GM21390 (cell line): ENCODE results near the gene AOPEP.
"Not testable (repeated sequence)": the region's sequence is repeated elsewhere in the genome, so short reads cannot be mapped to it uniquely, and the experiment has no call there.

Experiments used
- ATAC-seq: cut with Tn5 transposase; IDR thresholded peaks from one replicate; pipeline ENCODE4 v1.9.1; 2021; ENCODE audit not compliant: unreplicated experiment

AOPEP gene

GRCh38 chr9:94840738-94841137 is 114.2 kb downstream of the AOPEP start:
- no peak for ATAC-seq

- no peak for ATAC-seq
Measured at GRCh38 chr9:94843134-94843533, 116.6 kb downstream of the AOPEP start.

- ATAC-seq, result no peak
Measured at GRCh38 chr9:94846739-94847138, 120.2 kb downstream of the AOPEP start.

GRCh38 chr9:94847486-94847885 is 121.0 kb downstream of the AOPEP start:
- no peak for ATAC-seq

- not testable (repeated sequence) for ATAC-seq
Measured at GRCh38 chr9:94848791-94849190, 122.3 kb downstream of the AOPEP start.

GRCh38 chr9:94850540-94851434 is 124.3 kb downstream of the AOPEP start:
- ATAC-seq, result no peak

- ATAC-seq, result no peak
Measured at GRCh38 chr9:94851467-94851866, 125.0 kb downstream of the AOPEP start.

- no peak for ATAC-seq
Measured at GRCh38 chr9:94851892-94852291, 125.4 kb downstream of the AOPEP start.

- ATAC-seq, result no peak
Measured at GRCh38 chr9:94852373-94852772, 125.9 kb downstream of the AOPEP start.

- ATAC-seq, result no peak
Measured at GRCh38 chr9:94853887-94854286, 127.4 kb downstream of the AOPEP start.

- ATAC-seq, result no peak
Measured at GRCh38 chr9:94855903-94856302, 129.4 kb downstream of the AOPEP start.

- ATAC-seq, result no peak
Measured at GRCh38 chr9:94857791-94858190, 131.3 kb downstream of the AOPEP start.

- ATAC-seq, result no peak
Measured at GRCh38 chr9:94859226-94859625, 132.7 kb downstream of the AOPEP start.

GRCh38 chr9:94859891-94860290 is 133.4 kb downstream of the AOPEP start:
- ATAC-seq, result no peak

- peak; percentile 94 for ATAC-seq
Measured at GRCh38 chr9:94860678-94861588, 134.4 kb downstream of the AOPEP start.

- ATAC-seq, result no peak
Measured at GRCh38 chr9:94861589-94862272, 135.2 kb downstream of the AOPEP start.

- ATAC-seq, result no peak
Measured at GRCh38 chr9:94864196-94864595, 137.7 kb downstream of the AOPEP start.

- ATAC-seq, result no peak
Measured at GRCh38 chr9:94864862-94865509, 138.5 kb downstream of the AOPEP start.

- no peak for ATAC-seq
Measured at GRCh38 chr9:94865582-94866452, 139.3 kb downstream of the AOPEP start.

GRCh38 chr9:94866770-94867169 is 140.3 kb downstream of the AOPEP start:
- no peak for ATAC-seq
